ENCODE results near the gene MDH2.
A peak's percentile ranks its signal among the peaks of the same experiment; 100 is the strongest.
"Not testable (repeated sequence)": the region's sequence is repeated elsewhere in the genome, so short reads cannot be mapped to it uniquely, and the experiment has no call there.

Gene MDH2

DNA sequence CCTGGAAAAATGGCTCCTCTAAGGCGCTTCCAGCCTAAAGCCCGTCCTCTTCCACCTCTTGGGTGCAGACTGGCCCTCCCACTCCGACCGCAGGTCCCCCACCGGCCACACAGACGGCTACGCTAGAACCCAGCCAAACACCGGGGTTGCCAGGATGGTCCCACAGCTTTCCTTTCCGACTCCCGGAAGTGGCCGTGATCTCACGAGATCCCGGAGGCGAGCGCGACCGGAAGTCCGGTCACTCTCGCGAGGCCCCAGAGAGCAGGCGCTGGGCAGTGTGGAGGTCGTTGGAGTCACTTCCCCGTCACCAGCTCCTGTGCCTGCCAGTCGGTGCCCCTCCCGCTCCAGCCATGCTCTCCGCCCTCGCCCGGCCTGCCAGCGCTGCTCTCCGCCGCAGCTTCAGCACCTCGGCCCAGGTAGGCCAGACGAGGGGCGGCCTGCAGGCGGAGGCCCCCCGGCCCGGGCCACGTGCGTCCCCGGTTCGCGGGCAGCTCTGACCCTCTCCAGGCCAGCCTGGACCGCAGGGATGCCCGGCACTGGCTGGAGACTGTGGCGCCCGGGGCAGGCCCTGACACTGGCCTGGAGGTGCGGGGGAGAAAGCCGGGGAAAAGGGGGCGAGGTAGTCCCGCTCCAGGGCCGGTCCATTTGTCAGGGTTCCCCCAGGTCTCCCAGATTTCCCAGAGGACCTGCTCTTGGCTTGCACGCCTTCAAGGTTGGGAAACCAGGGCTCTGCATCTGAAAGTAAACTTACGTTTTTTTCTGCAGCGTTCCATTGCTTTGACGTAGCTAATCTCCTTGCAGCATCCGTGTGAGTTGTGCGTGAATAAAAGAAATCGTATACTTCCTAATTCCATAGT lies at the start of gene MDH2, which contains the start of gene STYXL1:
TSS of gene MDH2 (plus strand) at position 296 of the 857 bp plus-strand sequence. CDS start at position 351, 55 bp downstream.
TSS of gene STYXL1 (minus strand) at position 190 of the 857 bp plus-strand sequence. CDS start 17,477 bp downstream, outside the sequence.
- DNase-seq (ENCODE audit: low read depth) = peak; percentile 88

DNA sequence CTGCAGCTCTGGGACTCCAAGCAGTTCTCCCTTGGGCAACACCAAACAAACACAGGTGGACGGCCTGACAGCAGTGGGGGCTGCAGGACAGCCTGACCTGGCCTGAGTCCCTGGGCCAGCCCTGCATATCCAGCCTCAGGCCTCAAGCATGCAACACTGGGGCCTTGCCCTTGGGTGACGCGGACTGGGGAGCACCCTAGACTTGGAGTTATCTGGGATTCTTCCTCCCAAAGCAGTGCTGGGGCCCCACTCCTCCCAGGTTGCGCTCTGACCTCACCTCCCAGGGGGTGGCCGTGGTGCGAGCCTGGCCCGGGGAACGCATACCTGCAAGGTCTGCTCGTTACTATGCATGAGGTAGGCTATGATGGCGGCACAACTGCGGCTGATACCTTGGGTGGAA lies 47.3 kb upstream of the MDH2 start:
- DNase-seq (ENCODE audit: low read depth) = no peak

DNA sequence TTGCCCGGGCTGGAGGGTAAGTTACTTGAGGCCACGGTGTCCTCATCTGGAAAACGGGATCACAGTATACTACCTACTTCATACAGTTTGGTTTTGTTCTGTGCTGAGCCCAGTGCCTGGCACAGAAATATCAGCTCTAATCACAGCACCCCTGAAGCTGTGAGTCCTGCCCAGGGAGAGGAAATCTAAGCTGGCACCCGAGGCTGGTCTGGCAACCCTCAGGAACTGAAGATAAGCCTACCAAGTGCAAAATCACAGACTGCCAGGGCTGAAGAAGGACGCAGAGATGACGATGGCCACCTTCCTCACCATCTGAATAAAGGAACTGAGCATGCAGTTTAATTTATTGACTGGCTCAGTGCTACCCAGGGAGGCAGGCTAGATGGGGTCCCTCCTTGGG lies 45.8 kb upstream of the MDH2 start:
- no peak for DNase-seq (ENCODE audit: low read depth)

DNA sequence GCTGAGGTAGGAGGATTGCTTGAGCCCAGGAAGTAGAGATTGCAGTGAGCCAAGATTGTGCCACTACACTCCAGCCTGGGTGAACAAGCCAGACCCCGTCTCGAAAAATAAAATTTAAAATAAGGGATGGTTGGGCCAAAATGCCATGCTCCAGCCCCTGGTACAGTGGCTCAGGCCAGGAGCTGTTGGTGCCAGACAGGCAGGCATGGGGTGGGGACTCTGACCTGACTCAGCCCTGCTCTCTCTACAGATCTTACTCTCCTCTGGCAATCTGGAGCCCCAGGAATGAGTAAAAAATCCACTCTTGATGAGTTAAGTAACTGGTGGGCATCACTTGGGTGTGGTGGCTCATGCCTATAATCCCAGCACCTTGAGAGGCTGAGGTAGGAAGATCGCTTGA lies 45.1 kb upstream of the MDH2 start:
- DNase-seq (ENCODE audit: low read depth) = no peak

DNA sequence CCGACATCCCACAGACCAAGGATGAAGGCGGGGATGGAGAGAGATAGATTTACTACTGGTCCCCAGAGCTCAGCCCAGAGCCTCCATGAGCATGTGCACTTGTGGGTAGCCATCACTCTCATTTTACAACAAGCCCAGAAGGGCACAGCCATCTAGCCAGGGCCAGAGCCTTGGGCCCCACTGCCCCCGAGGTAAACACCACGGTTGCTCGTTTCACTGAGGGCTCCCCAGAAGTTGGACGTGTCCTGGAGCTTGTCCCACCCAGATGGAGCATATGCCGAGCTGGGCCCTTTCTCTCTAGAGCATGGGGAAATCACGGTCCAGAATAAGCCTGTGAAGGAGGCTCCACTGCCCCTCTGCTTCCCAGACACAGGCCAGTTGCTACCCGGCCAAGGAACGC lies 44.6 kb upstream of the MDH2 start:
- DNase-seq (ENCODE audit: low read depth) = no peak

GRCh38 chr7:76005004-76005403 lies 42.9 kb upstream of the MDH2 start:
- DNase-seq (ENCODE audit: low read depth) = not testable (repeated sequence)

- DNase-seq (ENCODE audit: low read depth) = no peak
Measured at GRCh38 chr7:76008156-76008687, 39.7 kb upstream of the MDH2 start.

DNA sequence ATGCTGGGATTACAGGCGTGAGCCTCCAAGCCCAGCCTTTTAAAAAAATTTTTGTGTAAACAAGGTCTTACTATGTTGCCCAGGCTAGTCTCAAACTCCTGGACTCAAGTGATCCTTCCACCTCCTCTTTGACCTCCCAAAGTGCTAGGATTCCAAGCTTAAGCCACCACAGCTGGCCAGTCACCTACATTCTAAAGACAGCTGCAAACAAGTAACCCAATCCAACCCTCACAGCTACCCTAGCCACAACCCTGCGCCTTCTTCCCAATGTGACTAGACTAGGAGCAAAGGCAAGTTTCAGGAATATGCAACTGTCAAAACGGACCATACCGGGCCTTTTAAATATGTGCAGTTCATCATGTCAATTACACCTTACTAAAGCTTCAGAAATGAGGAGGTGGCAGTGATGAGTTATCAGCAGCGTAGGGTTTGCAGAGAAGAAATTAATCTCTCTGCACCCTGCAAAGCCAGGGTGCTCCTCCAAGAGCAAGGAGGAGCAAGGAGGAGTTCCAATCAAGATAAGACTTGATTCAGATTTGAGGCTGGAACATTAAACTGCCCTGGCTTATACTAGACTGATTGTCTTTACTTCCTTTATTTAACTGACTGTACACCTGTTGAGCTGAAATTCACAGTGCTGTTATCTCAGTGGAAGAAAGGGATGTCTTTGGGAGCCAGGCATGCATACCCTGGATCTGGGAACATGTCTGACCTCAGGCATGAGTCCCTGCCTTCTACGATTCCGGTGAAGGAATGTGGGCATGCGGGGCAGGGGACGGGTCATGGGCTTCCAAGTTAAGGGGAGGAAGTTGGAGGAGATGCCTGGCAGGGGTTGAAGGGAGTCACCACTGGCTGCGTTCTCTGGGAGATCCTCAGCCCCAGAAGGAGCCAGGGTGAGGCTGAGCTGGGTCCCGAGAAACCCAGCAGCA lies 38.0 kb upstream of the MDH2 start:
- no peak for DNase-seq (ENCODE audit: low read depth)

DNA sequence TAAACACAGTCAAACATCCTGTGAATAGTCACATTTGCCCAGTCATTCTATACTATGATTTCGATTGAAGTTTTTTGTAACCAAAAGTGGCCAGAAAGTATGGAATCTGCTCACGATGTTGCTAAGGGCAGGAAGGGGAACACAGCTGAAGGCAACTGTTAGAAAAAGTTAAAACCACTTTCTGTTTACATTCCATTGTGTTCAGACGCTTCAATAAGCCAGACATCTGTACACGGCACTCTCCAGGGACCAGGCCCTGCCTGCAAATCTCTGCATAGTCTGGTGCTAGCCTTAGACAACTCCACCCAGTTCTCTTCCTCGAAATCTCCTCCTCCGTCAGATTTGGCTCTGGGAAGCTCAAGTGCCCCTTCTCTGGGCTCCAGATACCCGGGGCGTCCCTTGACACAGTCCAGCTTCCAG lies 36.5 kb upstream of the MDH2 start:
- no peak for DNase-seq (ENCODE audit: low read depth)

DNA sequence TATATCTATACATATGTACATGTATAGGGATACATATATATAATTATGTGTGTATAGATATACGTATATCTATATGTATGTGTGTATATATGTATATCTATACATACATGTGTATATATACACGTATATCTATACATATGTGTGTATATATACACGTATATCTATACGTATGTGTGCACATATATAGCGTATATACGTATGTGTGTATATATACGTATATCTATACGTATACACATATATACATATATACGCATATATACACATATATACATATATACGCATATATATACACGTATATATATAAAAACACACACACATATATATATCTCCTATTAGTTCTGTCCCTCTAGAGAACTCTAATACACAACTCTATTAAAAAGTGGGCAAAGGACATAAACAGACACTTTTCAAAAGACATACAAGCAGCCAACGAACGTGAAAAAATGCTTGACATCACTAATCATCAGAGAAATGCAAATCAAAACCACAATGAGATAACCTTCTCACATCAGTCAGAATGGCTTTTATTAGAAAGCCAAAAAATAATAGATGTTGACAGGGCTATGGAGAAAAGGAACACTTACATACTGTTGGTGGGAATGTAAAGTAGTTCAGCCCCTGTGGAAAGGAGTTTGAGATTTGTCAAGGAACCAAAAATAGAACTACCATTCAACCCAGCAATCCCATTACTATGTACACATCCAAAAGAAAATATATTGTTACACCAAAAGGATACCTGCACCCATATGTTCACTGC lies 31.5 kb upstream of the MDH2 start:
- no peak for DNase-seq (ENCODE audit: low read depth)

DNA sequence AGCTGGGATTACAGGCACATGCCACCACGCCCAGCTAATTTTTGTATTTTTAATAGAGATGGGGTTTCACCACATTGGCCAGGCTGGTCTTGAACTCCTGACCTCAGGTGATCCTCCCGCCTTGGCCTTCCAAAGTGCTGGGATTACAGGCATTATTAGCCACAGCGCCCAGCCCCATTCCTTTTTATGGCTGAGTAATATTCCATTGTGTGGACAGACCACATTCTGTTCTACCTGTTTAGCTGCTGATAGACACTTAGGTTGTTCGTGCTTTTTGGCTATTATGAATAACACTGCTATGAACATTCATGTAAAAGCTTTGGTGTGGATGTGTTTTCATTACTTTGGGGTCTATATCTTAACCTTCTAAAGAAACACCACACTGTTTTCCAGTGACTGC lies 29.4 kb upstream of the MDH2 start:
- not testable (repeated sequence) for DNase-seq (ENCODE audit: low read depth)

- DNase-seq (ENCODE audit: low read depth) = peak; percentile 57
Measured at GRCh38 chr7:76020031-76020714, 27.7 kb upstream of the MDH2 start.

DNA sequence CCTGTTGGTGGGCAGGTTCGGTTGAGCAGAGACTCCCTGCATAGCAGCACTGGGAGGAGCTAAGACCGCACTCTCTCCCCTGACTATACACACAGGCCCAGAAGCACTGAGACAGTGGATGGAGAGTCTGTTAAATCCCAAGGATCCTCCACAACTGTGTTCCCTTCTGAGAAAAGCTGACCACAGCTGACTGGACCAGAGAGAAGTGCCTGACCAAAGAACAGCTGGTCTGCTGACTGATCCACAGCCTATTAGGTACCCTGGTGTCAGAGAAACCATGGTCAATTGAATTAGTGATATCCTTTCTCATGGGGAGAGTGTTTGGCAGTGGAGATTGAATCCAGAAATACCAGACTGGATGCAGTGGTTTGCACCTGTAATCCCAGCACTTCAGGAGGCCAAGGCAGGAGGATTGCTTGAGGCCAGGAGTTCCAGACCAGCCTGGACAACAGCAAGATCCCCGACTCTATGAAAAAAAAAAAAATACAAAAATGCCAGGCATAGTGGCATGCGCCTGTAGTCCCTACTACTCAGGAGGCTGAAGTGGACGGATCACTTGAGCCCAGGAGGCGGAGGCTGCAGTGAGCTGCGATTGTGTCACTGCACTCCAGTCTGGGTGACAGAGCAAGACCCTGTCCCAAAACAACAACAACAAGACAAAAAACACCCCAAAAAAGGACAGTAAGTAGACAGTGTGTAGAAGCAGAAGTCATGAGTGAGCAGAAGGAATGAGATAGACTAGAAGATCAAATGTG lies 25.7 kb upstream of the MDH2 start:
- no peak for DNase-seq (ENCODE audit: low read depth)

DNA sequence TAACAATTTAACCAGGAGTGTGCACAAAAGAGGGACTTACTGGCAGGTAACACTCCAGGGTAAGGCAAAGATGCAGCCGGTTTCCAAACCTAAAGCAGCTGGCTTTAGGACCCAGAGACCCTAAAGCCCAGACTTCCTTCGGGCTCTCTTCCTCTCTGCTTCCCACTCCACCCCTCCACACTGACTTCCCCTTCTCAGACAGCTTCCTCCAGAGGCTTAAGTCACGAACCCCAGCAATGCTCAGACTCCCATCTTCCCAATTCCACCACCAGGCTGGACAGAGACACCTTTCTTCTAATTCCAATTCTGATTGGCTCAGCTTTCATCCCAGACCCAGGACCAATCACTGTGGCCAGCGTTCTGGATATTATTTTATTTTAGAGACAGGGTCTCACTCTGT lies 24.9 kb upstream of the MDH2 start:
- no peak for DNase-seq (ENCODE audit: low read depth)

DNA sequence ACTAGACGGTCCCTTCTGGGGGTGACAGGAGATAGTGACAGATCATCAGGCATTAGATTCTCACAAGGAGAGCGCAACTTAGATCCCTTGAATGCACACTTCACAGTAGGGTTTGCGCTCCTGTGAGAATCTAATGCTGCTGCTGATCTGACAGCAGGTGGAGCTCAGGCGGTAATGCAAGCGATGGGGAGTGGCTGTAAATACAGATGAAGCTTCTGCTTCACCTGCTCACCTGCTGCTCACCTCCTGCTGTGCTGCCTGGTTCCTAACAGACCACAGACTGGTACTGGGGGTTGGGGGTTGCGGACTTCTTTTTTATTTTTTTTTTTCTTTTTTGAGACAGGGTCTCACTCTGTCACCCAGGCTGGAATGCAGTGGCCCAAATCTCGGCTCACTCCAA lies 18.2 kb upstream of the MDH2 start:
- DNase-seq (ENCODE audit: low read depth) = not testable (repeated sequence)

- DNase-seq (ENCODE audit: low read depth) = no peak
Measured at GRCh38 chr7:76031964-76032363, 15.9 kb upstream of the MDH2 start.

GRCh38 chr7:76037310-76037709 lies 10.6 kb upstream of the MDH2 start:
- DNase-seq (ENCODE audit: low read depth) = no peak

DNA sequence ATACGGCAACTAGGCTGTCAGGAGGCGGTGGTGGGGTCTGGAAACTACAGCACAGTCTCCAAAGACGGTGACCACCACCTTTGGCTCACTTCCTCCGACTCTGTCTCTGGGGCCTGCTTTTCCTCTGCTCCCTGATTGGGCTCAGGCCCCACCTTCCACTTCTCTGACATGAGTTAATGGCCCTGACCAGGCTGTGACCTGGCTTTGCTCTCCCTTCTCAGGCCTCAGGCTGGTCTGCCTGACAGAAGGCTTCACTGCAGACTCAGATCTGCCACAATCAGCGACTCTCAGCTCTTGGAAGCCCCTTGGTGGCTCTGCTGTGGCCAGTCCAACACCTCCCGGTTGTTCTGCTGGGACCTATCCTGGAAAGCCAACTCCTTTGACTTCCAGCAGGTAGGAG lies 7.8 kb upstream of the MDH2 start:
- DNase-seq (ENCODE audit: low read depth) = no peak

- DNase-seq (ENCODE audit: low read depth) = no peak
Measured at GRCh38 chr7:76044375-76044865, 3.5 kb upstream of the MDH2 start.

- no peak for DNase-seq (ENCODE audit: low read depth)
Measured at GRCh38 chr7:76047305-76047810, 548 bp upstream of the MDH2 start.

Data from activated T-cell treated with anti-CD3 and anti-CD28 coated beads for 24 hours (primary cell).